K562 (cell line): ENCODE data around the gene DYNLT4. TPM values are rescaled to one million over a fixed set of nuclear protein-coding genes. Genes with fewer than 3 reads are reported as not detected.

Source experiments
- KLF1 ChIP-seq: fragments of 450-650 bp; IDR thresholded peaks from 2 replicates; pipeline ENCODE4 v1.6.1; 2016; ENCODE audit warnings: missing genetic modification characterization, missing compliant biosample characterization
- MYC ChIP-seq, 2 experiments: fragments of 250-450 bp in 1 of 2; sonication (Bioruptor Pico) in 1 of 2; IDR thresholded peaks; 2 replicates each; pipeline versions ENCODE4 v1.5.1 to v1.6.1; 2012 to 2021; ENCODE audit warnings: low read depth in 2 of 2, borderline replicate concordance in 1 of 2, improper control_type of control experiment in 1 of 2, low read length in 1 of 2, mild to moderate bottlenecking in 1 of 2, moderate library complexity in 1 of 2
- NKRF ChIP-seq: fragments of 450-650 bp; IDR thresholded peaks from 2 replicates; pipeline ENCODE4 v1.6.1; 2016; ENCODE audit warnings: borderline replicate concordance
- PHF21A ChIP-seq: fragments of 450-650 bp; IDR thresholded peaks from 2 replicates; pipeline ENCODE4 v1.6.1; 2017; ENCODE audit warnings: low read depth, borderline replicate concordance
- PYGO2 ChIP-seq: fragments of 450-650 bp; IDR thresholded peaks from 2 replicates; pipeline ENCODE4 v1.6.1; 2016; ENCODE audit warnings: mild to moderate bottlenecking, missing genetic modification characterization, moderate library complexity, missing compliant biosample characterization
- SMARCE1 ChIP-seq: fragments of 450-650 bp; IDR thresholded peaks from 2 replicates; pipeline ENCODE4 v1.7.1; 2016; ENCODE audit warnings: mild to moderate bottlenecking
- SREBF2 ChIP-seq: sonication (generic); formaldehyde crosslinking; IDR thresholded peaks from 2 replicates; pipeline ENCODE4 v1.4.0; 2020; ENCODE audit warnings: mild to moderate bottlenecking, missing genetic modification reagents
- TBL1XR1 ChIP-seq, 2 experiments: IDR thresholded peaks; 2 replicates each; pipeline ENCODE4 v1.6.1; 2012; ENCODE audit warnings: improper control_type of control experiment in 2 of 2, low read length in 2 of 2, mild to moderate bottlenecking in 1 of 2
- ZNF347 ChIP-seq: fragments of 450-650 bp; formaldehyde crosslinking; IDR thresholded peaks from 2 replicates; pipeline ENCODE4 v1.4.0; 2020; ENCODE audit warnings: low read depth, mild to moderate bottlenecking, moderate library complexity
- ZNF444 ChIP-seq: fragments of 250-450 bp; sonication (Bioruptor Pico); IDR thresholded peaks from 2 replicates; pipeline ENCODE4 v1.4.0; 2020; ENCODE audit warnings: mild to moderate bottlenecking, moderate library complexity
- ZNF518B ChIP-seq: fragments of 250-450 bp; sonication (Bioruptor Pico); IDR thresholded peaks from 2 replicates; pipeline ENCODE4 v1.5.0; 2021; ENCODE audit warnings: mild to moderate bottlenecking, moderate library complexity
- polyA plus RNA-seq, 8 experiments: library from polyadenylated mRNA; depleted of rRNA in 4 of 8; stranded (reverse) in 5 of 8; unstranded in 3 of 8; fragments of >200 nt; fragmentation: Nextera tagmentation in 2 of 8; fragmentation: Illumina TruSeq in 1 of 8; extraction: Ambion mirVana in 2 of 8; extraction: Trizol in 1 of 8; gene quantifications; 2 replicates each; pipeline versions ENCODE4 v1.2.1 to v1.2.3, GENCODE V29; 2011 to 2014; ENCODE audit warnings: inconsistent platforms in 1 of 8, missing spikeins in 1 of 8
- total RNA-seq, 7 experiments: library from RNA; depleted of rRNA in 6 of 7; stranded (reverse); fragments of >200 nt in 6 of 7; fragmentation: Illumina TruSeq in 2 of 7; extraction: Trizol in 2 of 7; gene quantifications; 2 replicates each; pipeline versions ENCODE4 v1.2.1 to v1.2.3, GENCODE V29; 2011 to 2021; ENCODE audit warnings: low replicate concordance in 1 of 7
- TF ChIP-seq, protein P1 (sequence below): fragments of 200-800 bp; sonication (Bioruptor generic); IDR thresholded peaks from 2 replicates; pipeline ENCODE4 v1.6.1; 2017; ENCODE audit warnings: missing genetic modification characterization, missing compliant biosample characterization
- TF ChIP-seq, protein P2 (sequence below): fragments of 200-800 bp; sonication (Bioruptor generic); IDR thresholded peaks from 2 replicates; pipeline ENCODE4 v1.6.1; 2016; ENCODE audit warnings: missing genetic modification characterization, missing compliant biosample characterization

The DYNLT4 gene
- total and polyA plus RNA-seq, 9 of the 15 experiments (the other 6 are each of a cell fraction or from before 2014, with no cell fraction given), result 0.29 to 0.73 TPM; not detected in 7

DNA sequence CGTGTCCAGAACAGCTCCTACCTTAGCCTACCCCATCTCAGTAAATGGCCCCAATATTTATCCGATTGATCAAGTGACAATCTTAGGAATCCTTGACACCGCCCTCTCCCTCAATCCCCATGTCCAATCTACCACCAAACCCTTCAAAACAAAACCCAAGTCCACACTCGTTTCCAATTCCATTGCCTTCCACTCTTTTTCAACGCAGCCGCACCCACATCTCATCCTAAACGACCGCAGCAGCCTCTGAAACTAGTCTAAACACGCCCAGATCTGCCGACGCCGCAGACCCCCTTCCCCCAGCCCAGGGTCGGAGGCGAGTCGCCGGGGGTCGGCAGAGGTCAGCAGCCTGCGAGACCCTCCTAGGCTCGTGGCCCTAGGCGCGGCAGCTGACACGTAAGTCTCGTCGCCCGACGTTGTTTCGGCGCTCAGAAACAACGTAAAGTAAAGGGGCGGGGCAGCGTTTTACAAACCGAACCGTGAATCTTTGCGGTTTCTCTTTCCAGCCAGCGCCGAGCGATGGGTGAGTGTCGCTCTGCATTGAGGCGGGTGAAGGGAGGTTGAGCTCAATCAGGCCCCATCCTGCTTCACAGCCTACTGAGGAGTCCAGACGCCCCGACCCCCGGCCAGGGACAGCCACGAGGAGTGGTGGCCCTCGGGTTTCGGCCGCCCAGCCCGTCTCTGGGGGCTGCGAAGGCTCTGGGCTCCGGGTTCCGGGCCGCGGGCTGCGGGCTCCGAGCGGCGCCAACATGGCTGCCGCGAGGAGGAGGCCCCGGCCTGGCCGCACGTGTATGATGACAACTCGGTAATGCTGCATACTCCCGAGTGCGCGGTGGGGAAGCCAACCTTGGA, 31.8 kb downstream of the DYNLT4 start, which contains the start of gene RPS8 (continued):
- TF ChIP-seq MYC (IDR thresholded peaks at IDR 0.05; ENCODE audit: low read depth, low read length), result peak; percentile 99
- peak; percentile 98 for TF ChIP-seq MYC (CRISPR knock-in tag; IDR thresholded peaks at IDR 0.05; ENCODE audit: borderline replicate concordance, low read depth)
- TF ChIP-seq PYGO2 (tag), result 0 out of 2 replicates have a peak, but pooled peaks have one; percentile 12
- TF ChIP-seq KLF1 (tag), result peak; percentile 81
- no peak for TF ChIP-seq ZNF347 (CRISPR knock-in tag)
- TF ChIP-seq PHF21A, result peak; percentile 66; the same call in 1 of the 2 replicates
- TF ChIP-seq ZNF518B (CRISPR knock-in tag), result no peak
- TF ChIP-seq ZNF444 (CRISPR knock-in tag), result no peak; the same call in 1 of the 2 replicates
- TF ChIP-seq, protein P1, sequence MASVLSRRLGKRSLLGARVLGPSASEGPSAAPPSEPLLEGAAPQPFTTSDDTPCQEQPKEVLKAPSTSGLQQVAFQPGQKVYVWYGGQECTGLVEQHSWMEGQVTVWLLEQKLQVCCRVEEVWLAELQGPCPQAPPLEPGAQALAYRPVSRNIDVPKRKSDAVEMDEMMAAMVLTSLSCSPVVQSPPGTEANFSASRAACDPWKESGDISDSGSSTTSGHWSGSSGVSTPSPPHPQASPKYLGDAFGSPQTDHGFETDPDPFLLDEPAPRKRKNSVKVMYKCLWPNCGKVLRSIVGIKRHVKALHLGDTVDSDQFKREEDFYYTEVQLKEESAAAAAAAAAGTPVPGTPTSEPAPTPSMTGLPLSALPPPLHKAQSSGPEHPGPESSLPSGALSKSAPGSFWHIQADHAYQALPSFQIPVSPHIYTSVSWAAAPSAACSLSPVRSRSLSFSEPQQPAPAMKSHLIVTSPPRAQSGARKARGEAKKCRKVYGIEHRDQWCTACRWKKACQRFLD (CRISPR knock-in tag), result peak; percentile 58; the same call in 1 of the 2 replicates
- TF ChIP-seq, protein P2, sequence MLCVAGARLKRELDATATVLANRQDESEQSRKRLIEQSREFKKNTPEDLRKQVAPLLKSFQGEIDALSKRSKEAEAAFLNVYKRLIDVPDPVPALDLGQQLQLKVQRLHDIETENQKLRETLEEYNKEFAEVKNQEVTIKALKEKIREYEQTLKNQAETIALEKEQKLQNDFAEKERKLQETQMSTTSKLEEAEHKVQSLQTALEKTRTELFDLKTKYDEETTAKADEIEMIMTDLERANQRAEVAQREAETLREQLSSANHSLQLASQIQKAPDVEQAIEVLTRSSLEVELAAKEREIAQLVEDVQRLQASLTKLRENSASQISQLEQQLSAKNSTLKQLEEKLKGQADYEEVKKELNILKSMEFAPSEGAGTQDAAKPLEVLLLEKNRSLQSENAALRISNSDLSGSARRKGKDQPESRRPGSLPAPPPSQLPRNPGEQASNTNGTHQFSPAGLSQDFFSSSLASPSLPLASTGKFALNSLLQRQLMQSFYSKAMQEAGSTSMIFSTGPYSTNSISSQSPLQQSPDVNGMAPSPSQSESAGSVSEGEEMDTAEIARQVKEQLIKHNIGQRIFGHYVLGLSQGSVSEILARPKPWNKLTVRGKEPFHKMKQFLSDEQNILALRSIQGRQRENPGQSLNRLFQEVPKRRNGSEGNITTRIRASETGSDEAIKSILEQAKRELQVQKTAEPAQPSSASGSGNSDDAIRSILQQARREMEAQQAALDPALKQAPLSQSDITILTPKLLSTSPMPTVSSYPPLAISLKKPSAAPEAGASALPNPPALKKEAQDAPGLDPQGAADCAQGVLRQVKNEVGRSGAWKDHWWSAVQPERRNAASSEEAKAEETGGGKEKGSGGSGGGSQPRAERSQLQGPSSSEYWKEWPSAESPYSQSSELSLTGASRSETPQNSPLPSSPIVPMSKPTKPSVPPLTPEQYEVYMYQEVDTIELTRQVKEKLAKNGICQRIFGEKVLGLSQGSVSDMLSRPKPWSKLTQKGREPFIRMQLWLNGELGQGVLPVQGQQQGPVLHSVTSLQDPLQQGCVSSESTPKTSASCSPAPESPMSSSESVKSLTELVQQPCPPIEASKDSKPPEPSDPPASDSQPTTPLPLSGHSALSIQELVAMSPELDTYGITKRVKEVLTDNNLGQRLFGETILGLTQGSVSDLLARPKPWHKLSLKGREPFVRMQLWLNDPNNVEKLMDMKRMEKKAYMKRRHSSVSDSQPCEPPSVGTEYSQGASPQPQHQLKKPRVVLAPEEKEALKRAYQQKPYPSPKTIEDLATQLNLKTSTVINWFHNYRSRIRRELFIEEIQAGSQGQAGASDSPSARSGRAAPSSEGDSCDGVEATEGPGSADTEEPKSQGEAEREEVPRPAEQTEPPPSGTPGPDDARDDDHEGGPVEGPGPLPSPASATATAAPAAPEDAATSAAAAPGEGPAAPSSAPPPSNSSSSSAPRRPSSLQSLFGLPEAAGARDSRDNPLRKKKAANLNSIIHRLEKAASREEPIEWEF, result peak; percentile 33; the same call in 1 of the 2 replicates
- peak; percentile 86 for TF ChIP-seq SMARCE1
- peak; percentile 99 for TF ChIP-seq NKRF
- TF ChIP-seq SREBF2 (CRISPR knock-in tag), result no peak
- TF ChIP-seq TBL1XR1 (IDR thresholded peaks at IDR 0.05; ENCODE audit: low read length in 2 of 2), result peak; percentile 22 to 96; a peak in 2 of 4 replicates
